Mesenchymal stem cell (in vitro differentiated cells and primary cell): ENCODE results near the gene RGS21.

Experiments
- DNase-seq: peaks from one replicate; pipeline ENCODE4 v3.0.0-alpha.2; 2013
- H2AFZ ChIP-seq: one replicate; pipeline ENCODE4 v1.6.1; 2013; ENCODE audit warnings: low read depth, mild to moderate bottlenecking, control low read depth, inconsistent platforms, low read length, moderate library complexity
- H2AK5ac ChIP-seq: 2 replicates; pipeline ENCODE4 v1.6.1; 2013; ENCODE audit warnings: low read length, moderate library complexity, mild to moderate bottlenecking, inconsistent platforms; ENCODE audit not compliant: severe bottlenecking
- H2BK120ac ChIP-seq: one replicate; pipeline ENCODE4 v1.6.1; 2013; ENCODE audit warnings: low read depth, mild to moderate bottlenecking, inconsistent platforms, low read length, moderate library complexity
- H2BK12ac ChIP-seq, 2 experiments: one replicate each; pipeline ENCODE4 v1.6.1; 2013; ENCODE audit warnings: inconsistent platforms in 2 of 2, low read length in 2 of 2, mild to moderate bottlenecking in 2 of 2, moderate library complexity in 2 of 2, control low read depth in 1 of 2
- H2BK15ac ChIP-seq: one replicate; pipeline ENCODE4 v1.6.1; 2013; ENCODE audit warnings: mild to moderate bottlenecking, low read depth, inconsistent platforms; ENCODE audit not compliant: poor library complexity, severe bottlenecking
- H2BK5ac ChIP-seq: 2 replicates; pipeline ENCODE4 v1.6.1; 2013; ENCODE audit warnings: low read depth, mild to moderate bottlenecking, low read length, control low read depth, inconsistent platforms; ENCODE audit not compliant: poor library complexity, severe bottlenecking
- H3K14ac ChIP-seq, 2 experiments: one replicate each; pipeline ENCODE4 v1.6.1; 2013; ENCODE audit warnings: inconsistent platforms in 2 of 2, low read length in 2 of 2, control low read depth in 1 of 2, mild to moderate bottlenecking in 1 of 2, moderate library complexity in 1 of 2
- H3K18ac ChIP-seq, 2 experiments: one replicate each; pipeline ENCODE4 v1.6.1; 2013; ENCODE audit warnings: inconsistent platforms in 2 of 2, low read length in 2 of 2, control low read depth in 1 of 2, low read depth in 1 of 2, mild to moderate bottlenecking in 1 of 2
- H3K23ac ChIP-seq, 2 experiments: one replicate each; pipeline ENCODE4 v1.6.1; 2013; ENCODE audit warnings: inconsistent platforms in 2 of 2, low read length in 2 of 2, mild to moderate bottlenecking in 2 of 2, moderate library complexity in 2 of 2, control low read depth in 1 of 2
- H3K27ac ChIP-seq: 2 replicates; pipeline ENCODE4 v1.5.1; 2013; ENCODE audit warnings: mild to moderate bottlenecking, moderate library complexity, low read length, control low read depth, inconsistent platforms; ENCODE audit not compliant: poor library complexity, severe bottlenecking
- H3K27me3 ChIP-seq, 2 experiments: 2 replicates each; pipeline versions ENCODE4 v1.6.1 to v1.7.0; 2013; ENCODE audit warnings: low read length in 2 of 2, mild to moderate bottlenecking in 2 of 2, moderate library complexity in 2 of 2, control low read depth in 1 of 2, inconsistent platforms in 1 of 2; ENCODE audit not compliant: control insufficient read depth in 1 of 2, insufficient read depth in 1 of 2
- H3K36me3 ChIP-seq, 2 experiments: 2 replicates each; pipeline versions ENCODE4 v1.6.1 to v1.7.0; 2013; ENCODE audit warnings: low read length in 2 of 2, control low read depth in 1 of 2, inconsistent platforms in 1 of 2, low read depth in 1 of 2, mild to moderate bottlenecking in 1 of 2; ENCODE audit not compliant: insufficient read depth in 2 of 2, control insufficient read depth in 1 of 2
- H3K4ac ChIP-seq, 2 experiments: one replicate each; pipeline ENCODE4 v1.6.1; 2013; ENCODE audit warnings: inconsistent platforms in 2 of 2, low read length in 2 of 2, mild to moderate bottlenecking in 2 of 2, moderate library complexity in 2 of 2, control low read depth in 1 of 2, low read depth in 1 of 2
- H3K4me1 ChIP-seq: 2 replicates; pipeline ENCODE4 v1.6.1; 2013; ENCODE audit warnings: low read depth, low read length, control low read depth; ENCODE audit not compliant: control insufficient read depth, insufficient read depth
- H3K4me2 ChIP-seq: 2 replicates; pipeline ENCODE4 v1.6.1; 2013; ENCODE audit warnings: low read length, mild to moderate bottlenecking, inconsistent platforms; ENCODE audit not compliant: poor library complexity, severe bottlenecking
- H3K4me3 ChIP-seq, 2 experiments: 2 replicates each; pipeline versions ENCODE4 v1.5.1 to v1.7.0; 2013; ENCODE audit warnings: low read length in 2 of 2, mild to moderate bottlenecking in 2 of 2, control low read depth in 1 of 2, low read depth in 1 of 2; ENCODE audit not compliant: insufficient read depth in 1 of 2
- H3K79me1 ChIP-seq: replicated peaks from 2 replicates; pipeline ENCODE4 v1.6.1; 2013; ENCODE audit warnings: mild to moderate bottlenecking, control low read depth, low read length, inconsistent platforms; ENCODE audit not compliant: poor library complexity, severe bottlenecking
- H3K9ac ChIP-seq: 2 replicates; pipeline ENCODE4 v1.7.0; 2013; ENCODE audit warnings: mild to moderate bottlenecking, low read length, moderate library complexity
- H3K9me3 ChIP-seq: 2 replicates; pipeline ENCODE4 v1.7.0; 2013; ENCODE audit warnings: mild to moderate bottlenecking, low read length; ENCODE audit not compliant: control insufficient read depth
- H4K8ac ChIP-seq: one replicate; pipeline ENCODE4 v1.6.1; 2013; ENCODE audit warnings: inconsistent platforms, mild to moderate bottlenecking, low read length, moderate library complexity
- H4K91ac ChIP-seq: one replicate; pipeline ENCODE4 v1.6.1; 2013; ENCODE audit warnings: mild to moderate bottlenecking, low read length, inconsistent platforms
- WGBS: methylation state at CpG from one replicate; pipeline ENCODE4 v1.1.7; 2013; ENCODE audit warnings: mixed read lengths; 5-methylcytosine and 5-hydroxymethylcytosine counted together

The RGS21 gene

DNA sequence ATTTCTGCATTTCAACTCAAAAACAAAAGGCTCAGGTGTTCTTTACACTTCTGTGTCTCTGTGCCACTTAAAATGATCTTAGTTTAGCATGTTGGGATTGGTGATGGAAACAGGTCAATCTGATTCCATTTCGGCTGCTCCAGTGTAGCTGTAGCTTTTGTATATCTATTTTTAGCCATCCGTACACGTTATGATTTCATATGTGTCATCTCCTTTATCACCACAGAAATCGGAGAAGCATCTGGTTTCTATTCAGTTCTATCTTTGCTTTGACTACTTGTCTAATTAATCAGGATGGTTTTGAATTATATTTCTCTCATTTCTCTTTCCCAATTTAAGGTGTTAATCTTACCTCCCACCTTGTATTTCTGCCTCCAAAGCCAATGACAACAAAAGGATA is 41.1 kb downstream of the RGS21 start:
- no peak overlapping the region for H2BK12ac ChIP-seq
- H2BK120ac ChIP-seq: no peak overlapping the region
- no peak overlapping the region for H4K8ac ChIP-seq
- H3K4me3 ChIP-seq: no peak overlapping the region
- H3K27ac ChIP-seq: no peak overlapping the region
- no peaks in the 10 kb centered on the region for H3K36me3 ChIP-seq
- H3K14ac ChIP-seq: no peak overlapping the region
- no peaks in the 10 kb centered on the region for H3K27me3 ChIP-seq
- WGBS: no CpG with 5 or more reads among the region's 4 CpGs
- H4K91ac ChIP-seq: no peak overlapping the region
- H2AFZ ChIP-seq: no peak overlapping the region
- no peak overlapping the region for H3K18ac ChIP-seq
- no peak for DNase-seq
- no peak overlapping the region for H3K4me2 ChIP-seq
- no peak overlapping the region for H3K23ac ChIP-seq
- no peak overlapping the region for H2AK5ac ChIP-seq
- no peak overlapping the region for H2BK5ac ChIP-seq
- no peaks in the 10 kb centered on the region for H3K4me1 ChIP-seq
- H2BK15ac ChIP-seq: no peak overlapping the region
- no peak overlapping the region for H3K4ac ChIP-seq
- H3K79me1 ChIP-seq: no peaks in the 10 kb centered on the region
- no peak overlapping the region for H3K9ac ChIP-seq
- H3K9me3 ChIP-seq: no peaks in the 10 kb centered on the region

DNA sequence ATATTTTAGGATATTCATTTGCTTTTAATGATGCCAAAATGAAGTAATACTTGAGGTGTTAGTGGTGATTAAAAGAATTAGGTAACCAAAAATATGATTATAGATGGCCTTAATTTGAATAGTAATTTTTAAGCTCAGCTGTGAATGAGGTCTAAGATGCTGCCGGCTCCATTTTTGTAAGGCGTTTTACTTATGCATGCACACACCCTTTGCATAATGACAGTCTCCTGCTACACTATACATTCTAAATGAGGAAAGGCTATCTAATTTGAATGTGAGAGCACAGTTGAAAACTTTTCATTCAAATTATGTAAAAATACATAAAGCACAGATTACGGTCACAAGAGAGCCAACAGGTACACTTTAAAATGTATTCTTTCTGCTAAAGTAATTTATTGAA is 41.6 kb downstream of the RGS21 start:
- no peaks in the 10 kb centered on the region for H3K27me3 ChIP-seq
- H2BK15ac ChIP-seq: no peak overlapping the region
- H3K4me1 ChIP-seq: no peaks in the 10 kb centered on the region
- no peak for DNase-seq
- no peaks in the 10 kb centered on the region for H3K9me3 ChIP-seq
- no peak overlapping the region for H2BK12ac ChIP-seq
- H3K9ac ChIP-seq: no peak overlapping the region
- no peak overlapping the region for H4K91ac ChIP-seq
- 90% methylated on average over 2 of the region's 3 CpGs for WGBS
- H3K23ac ChIP-seq: no peak overlapping the region
- H2AK5ac ChIP-seq: no peak overlapping the region
- H3K27ac ChIP-seq: no peak overlapping the region
- H3K4me3 ChIP-seq: no peak overlapping the region
- no peak overlapping the region for H3K18ac ChIP-seq
- H3K4me2 ChIP-seq: no peak overlapping the region
- no peak overlapping the region for H2AFZ ChIP-seq
- H2BK120ac ChIP-seq: no peak overlapping the region
- H2BK5ac ChIP-seq: no peak overlapping the region
- no peaks in the 10 kb centered on the region for H3K36me3 ChIP-seq
- no peak overlapping the region for H3K4ac ChIP-seq
- no peak overlapping the region for H3K14ac ChIP-seq
- no peak overlapping the region for H4K8ac ChIP-seq
- H3K79me1 ChIP-seq: no peaks in the 10 kb centered on the region

DNA sequence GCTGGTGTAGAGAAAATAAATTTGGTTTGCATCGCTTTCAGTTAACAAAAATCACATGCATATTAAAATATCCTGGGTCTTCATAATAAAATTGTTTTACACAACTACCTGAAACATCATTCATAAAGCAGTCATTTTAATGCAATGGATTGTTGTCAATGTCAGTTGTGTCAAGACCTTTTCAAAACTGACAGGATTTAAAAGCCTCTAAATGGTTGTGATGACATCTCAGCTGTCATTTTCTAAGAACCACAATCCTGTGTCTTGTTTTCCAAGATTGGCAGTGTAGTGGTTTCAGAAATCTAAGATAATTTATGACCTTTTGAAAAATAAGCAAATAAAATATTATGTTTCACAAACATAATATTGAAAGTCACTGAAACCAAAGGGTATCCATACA is 42.0 kb downstream of the RGS21 start:
- H3K18ac ChIP-seq: no peak overlapping the region
- no peak overlapping the region for H2AFZ ChIP-seq
- no peaks in the 10 kb centered on the region for H3K4me1 ChIP-seq
- no peak overlapping the region for H4K8ac ChIP-seq
- H3K4ac ChIP-seq: no peak overlapping the region
- H3K4me3 ChIP-seq: no peak overlapping the region
- H2AK5ac ChIP-seq: no peak overlapping the region
- DNase-seq: no peak
- no peaks in the 10 kb centered on the region for H3K27me3 ChIP-seq
- H3K79me1 ChIP-seq: no peaks in the 10 kb centered on the region
- no peaks in the 10 kb centered on the region for H3K36me3 ChIP-seq
- H4K91ac ChIP-seq: no peak overlapping the region
- H2BK15ac ChIP-seq: no peak overlapping the region
- H3K9ac ChIP-seq: no peak overlapping the region
- no peak overlapping the region for H2BK12ac ChIP-seq
- no peak overlapping the region for H2BK120ac ChIP-seq
- WGBS: no CpG with 5 or more reads among the region's 1 CpG
- H3K27ac ChIP-seq: no peak overlapping the region
- no peak overlapping the region for H3K4me2 ChIP-seq
- no peak overlapping the region for H2BK5ac ChIP-seq
- H3K14ac ChIP-seq: no peak overlapping the region
- H3K9me3 ChIP-seq: no peaks in the 10 kb centered on the region
- no peak overlapping the region for H3K23ac ChIP-seq

DNA sequence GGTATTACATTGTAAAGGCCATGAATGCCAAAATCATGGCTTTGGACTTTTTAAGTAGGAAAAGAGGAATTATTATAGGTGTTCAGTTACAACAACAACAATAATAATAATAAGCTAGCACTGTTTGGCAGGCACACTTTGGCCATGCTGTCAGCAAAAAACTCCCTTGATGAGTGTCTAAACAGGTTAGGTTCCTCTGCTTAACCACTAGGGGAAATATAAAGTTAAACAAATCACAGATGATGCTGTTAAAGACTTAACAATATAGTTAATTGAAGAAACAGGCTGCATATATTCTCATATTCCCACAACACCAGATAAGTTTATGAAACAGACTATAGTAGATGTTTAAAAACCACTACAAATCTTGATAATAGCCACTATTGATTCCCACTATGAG is 46.4 kb downstream of the RGS21 start:
- Histone ChIP-seq H3K9me3 (no peaks in the 10 kb centered on the region), H3K4ac (no peak overlapping the region), H4K8ac (no peak overlapping the region), H3K9ac (no peak overlapping the region), H4K91ac (no peak overlapping the region), H2BK5ac (no peak overlapping the region), H2AK5ac (no peak overlapping the region), H2BK15ac (no peak overlapping the region), H3K14ac (no peak overlapping the region), H3K27me3 (no peaks in the 10 kb centered on the region), H3K4me2 (no peak overlapping the region), H3K4me1 (no peaks in the 10 kb centered on the region), H3K79me1 (no peaks in the 10 kb centered on the region), H3K36me3 (no peaks in the 10 kb centered on the region), H3K4me3 (no peak overlapping the region), H2BK120ac (no peak overlapping the region), H2BK12ac (no peak overlapping the region), H3K27ac (no peak overlapping the region), H3K23ac (no peak overlapping the region), H2AFZ (no peak overlapping the region), H3K18ac (no peak overlapping the region)
- no peak for DNase-seq
